ENCODE data around the gene RAB38.

The RAB38 gene

GRCh38 chr11:88195908-88196307 is 20.7 kb upstream of the RAB38 start:
- Histone ChIP-seq H4K12ac (ENCODE audit: low read depth, low read length) (no peak overlapping the region), H4K91ac (ENCODE audit: low read depth, low read length) (no peak overlapping the region), H3K14ac (ENCODE audit: low read length) (no peak overlapping the region), H3K4ac (ENCODE audit: low read depth, low read length) (no peak overlapping the region), H3K23ac (ENCODE audit: low read length) (no peak overlapping the region), H3K4me2 (ENCODE audit: low read length) (no peak overlapping the region), H3K79me2 (ENCODE audit: control insufficient read depth, insufficient read depth, low read length, poor library complexity) (no peaks in the 10 kb centered on the region), H3K36me3 (ENCODE audit: control insufficient read depth in 1 of 2, insufficient read depth in 2 of 2, low read length in 2 of 2) (no peaks in the 10 kb centered on the region), H3K27ac (ENCODE audit: low read depth, low read length) (no peak overlapping the region), H3K79me1 (ENCODE audit: low read length) (no peaks in the 10 kb centered on the region), H2BK5ac (ENCODE audit: low read depth, low read length, poor library complexity) (no peak overlapping the region), H3K4me3 (ENCODE audit: low read depth, low read length) (no peak overlapping the region), H3K27me3 (ENCODE audit: insufficient read depth, low read length) (no peaks in the 10 kb centered on the region), H3K18ac (ENCODE audit: low read length) (no peak overlapping the region), H3K4me1 (ENCODE audit: control insufficient read depth in 1 of 2, insufficient read depth in 2 of 2, low read length in 2 of 2) (no peaks in the 10 kb centered on the region), H4K8ac (ENCODE audit: low read depth, low read length) (no peak overlapping the region), H2BK120ac (ENCODE audit: insufficient read depth, low read length, poor library complexity) (no peak overlapping the region), H3K9ac (ENCODE audit: low read length) (no peak overlapping the region), H3K9me3 (ENCODE audit: insufficient read depth, low read depth, low read length) (peaks cover 3% of the 10 kb centered on the region), H2AK5ac (ENCODE audit: low read length) (no peak overlapping the region), H2AFZ (ENCODE audit: insufficient read depth, low read length, poor library complexity) (no peak overlapping the region), H2BK12ac (ENCODE audit: low read length) (no peak overlapping the region)
- no peak for DNase-seq

DNA sequence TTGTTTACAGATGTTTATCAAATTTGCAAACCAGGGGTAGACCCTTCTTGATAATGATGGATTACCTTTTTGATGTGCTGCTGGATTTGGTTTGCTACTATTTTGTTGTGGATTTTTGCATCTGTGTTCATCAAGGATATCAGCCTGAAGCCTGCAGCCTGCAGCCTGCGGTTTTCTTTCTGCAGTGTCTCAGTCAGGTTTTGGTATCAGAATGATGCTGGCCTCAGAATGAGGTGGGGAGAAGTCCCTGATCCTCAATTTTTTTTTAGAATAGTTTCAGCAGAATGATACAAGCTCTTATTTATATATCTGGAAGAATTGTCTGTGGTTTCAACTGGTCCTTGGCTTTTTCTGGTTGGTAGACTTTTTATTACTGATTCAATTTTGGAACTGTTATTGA is 19.7 kb upstream of the RAB38 start:
- Histone ChIP-seq H3K9ac (ENCODE audit: low read length) (no peak overlapping the region), H3K18ac (ENCODE audit: low read length) (no peak overlapping the region), H3K79me2 (ENCODE audit: control insufficient read depth, insufficient read depth, low read length, poor library complexity) (no peaks in the 10 kb centered on the region), H2AFZ (ENCODE audit: insufficient read depth, low read length, poor library complexity) (no peak overlapping the region), H2BK5ac (ENCODE audit: low read depth, low read length, poor library complexity) (no peak overlapping the region), H3K27me3 (ENCODE audit: insufficient read depth, low read length) (no peaks in the 10 kb centered on the region), H3K23ac (ENCODE audit: low read length) (no peak overlapping the region), H3K4me2 (ENCODE audit: low read length) (no peak overlapping the region), H4K91ac (ENCODE audit: low read depth, low read length) (no peak overlapping the region), H4K12ac (ENCODE audit: low read depth, low read length) (no peak overlapping the region), H3K9me3 (ENCODE audit: insufficient read depth, low read depth, low read length) (peaks cover 3% of the 10 kb centered on the region), H3K4ac (ENCODE audit: low read depth, low read length) (no peak overlapping the region), H2BK120ac (ENCODE audit: insufficient read depth, low read length, poor library complexity) (no peak overlapping the region), H3K36me3 (ENCODE audit: control insufficient read depth in 1 of 2, insufficient read depth in 2 of 2, low read length in 2 of 2) (no peaks in the 10 kb centered on the region), H4K8ac (ENCODE audit: low read depth, low read length) (no peak overlapping the region), H3K14ac (ENCODE audit: low read length) (no peak overlapping the region), H3K4me1 (ENCODE audit: control insufficient read depth in 1 of 2, insufficient read depth in 2 of 2, low read length in 2 of 2) (no peaks in the 10 kb centered on the region), H3K27ac (ENCODE audit: low read depth, low read length) (no peak overlapping the region), H3K79me1 (ENCODE audit: low read length) (no peaks in the 10 kb centered on the region), H3K4me3 (ENCODE audit: low read depth, low read length) (no peak overlapping the region), H2BK12ac (ENCODE audit: low read length) (no peak overlapping the region), H2AK5ac (ENCODE audit: low read length) (no peak overlapping the region)
- WGBS (ENCODE audit: extremely low coverage, insufficient coverage, insufficient read length): no CpG with 5 or more reads among the region's 1 CpG
- no peak for DNase-seq

GRCh38 chr11:88193278-88193677 is 18.0 kb upstream of the RAB38 start:
- Histone ChIP-seq H3K9me3 (ENCODE audit: insufficient read depth, low read depth, low read length) (peaks cover 3% of the 10 kb centered on the region), H3K79me1 (ENCODE audit: low read length) (no peaks in the 10 kb centered on the region), H4K91ac (ENCODE audit: low read depth, low read length) (no peak overlapping the region), H3K4me3 (ENCODE audit: low read depth, low read length) (no peak overlapping the region), H3K27ac (ENCODE audit: low read depth, low read length) (no peak overlapping the region), H3K4ac (ENCODE audit: low read depth, low read length) (no peak overlapping the region), H2BK120ac (ENCODE audit: insufficient read depth, low read length, poor library complexity) (no peak overlapping the region), H2AFZ (ENCODE audit: insufficient read depth, low read length, poor library complexity) (no peak overlapping the region), H3K4me1 (ENCODE audit: control insufficient read depth in 1 of 2, insufficient read depth in 2 of 2, low read length in 2 of 2) (peaks cover 0 to 2% of the 10 kb centered on the region in 2 experiments), H3K18ac (ENCODE audit: low read length) (no peak overlapping the region), H2BK5ac (ENCODE audit: low read depth, low read length, poor library complexity) (no peak overlapping the region), H3K4me2 (ENCODE audit: low read length) (no peak overlapping the region), H2BK12ac (ENCODE audit: low read length) (no peak overlapping the region), H3K27me3 (ENCODE audit: insufficient read depth, low read length) (no peaks in the 10 kb centered on the region), H3K36me3 (ENCODE audit: control insufficient read depth in 1 of 2, insufficient read depth in 2 of 2, low read length in 2 of 2) (no peaks in the 10 kb centered on the region), H4K12ac (ENCODE audit: low read depth, low read length) (no peak overlapping the region), H3K79me2 (ENCODE audit: control insufficient read depth, insufficient read depth, low read length, poor library complexity) (no peaks in the 10 kb centered on the region), H2AK5ac (ENCODE audit: low read length) (no peak overlapping the region), H3K9ac (ENCODE audit: low read length) (no peak overlapping the region), H4K8ac (ENCODE audit: low read depth, low read length) (no peak overlapping the region), H3K14ac (ENCODE audit: low read length) (no peak overlapping the region), H3K23ac (ENCODE audit: low read length) (no peak overlapping the region)
- no peak for DNase-seq

GRCh38 chr11:88188932-88189253 is 13.7 kb upstream of the RAB38 start:
- Histone ChIP-seq H3K23ac (ENCODE audit: low read length) (no peak overlapping the region), H2BK12ac (ENCODE audit: low read length) (no peak overlapping the region), H4K12ac (ENCODE audit: low read depth, low read length) (no peak overlapping the region), H2BK120ac (ENCODE audit: insufficient read depth, low read length, poor library complexity) (no peak overlapping the region), H3K79me2 (ENCODE audit: control insufficient read depth, insufficient read depth, low read length, poor library complexity) (no peaks in the 10 kb centered on the region), H4K91ac (ENCODE audit: low read depth, low read length) (no peak overlapping the region), H3K36me3 (ENCODE audit: control insufficient read depth in 1 of 2, insufficient read depth in 2 of 2, low read length in 2 of 2) (no peaks in the 10 kb centered on the region), H3K79me1 (ENCODE audit: low read length) (no peaks in the 10 kb centered on the region), H3K9me3 (ENCODE audit: insufficient read depth, low read depth, low read length) (no peaks in the 10 kb centered on the region), H2AFZ (ENCODE audit: insufficient read depth, low read length, poor library complexity) (no peak overlapping the region), H3K27ac (ENCODE audit: low read depth, low read length) (no peak overlapping the region), H3K4ac (ENCODE audit: low read depth, low read length) (no peak overlapping the region), H3K14ac (ENCODE audit: low read length) (no peak overlapping the region), H3K9ac (ENCODE audit: low read length) (no peak overlapping the region), H2BK5ac (ENCODE audit: low read depth, low read length, poor library complexity) (no peak overlapping the region), H3K4me1 (ENCODE audit: control insufficient read depth in 1 of 2, insufficient read depth in 2 of 2, low read length in 2 of 2) (peaks cover 0 to 2% of the 10 kb centered on the region in 2 experiments), H2AK5ac (ENCODE audit: low read length) (no peak overlapping the region), H3K27me3 (ENCODE audit: insufficient read depth, low read length) (no peaks in the 10 kb centered on the region), H3K4me2 (ENCODE audit: low read length) (no peak overlapping the region), H3K18ac (ENCODE audit: low read length) (no peak overlapping the region), H3K4me3 (ENCODE audit: low read depth, low read length) (no peak overlapping the region), H4K8ac (ENCODE audit: low read depth, low read length) (no peak overlapping the region)
- DNase-seq: no peak
- WGBS (ENCODE audit: extremely low coverage, insufficient coverage, insufficient read length): no CpG with 5 or more reads among the region's 2 CpGs

Measured in trophoblast cell (in vitro differentiated cells and primary cell).